Measurements from ENCODE around the gene PDE11A.

Gene PDE11A

GRCh38 chr2:177587371-177587770 lies 485.2 kb downstream of the PDE11A start:
- no peaks in the 10 kb centered on the region for H3K36me3 ChIP-seq
- DNase-seq: no peak
- H3K27ac ChIP-seq: no peak overlapping the region
- H3K27me3 ChIP-seq (ENCODE audit: insufficient read depth, low read depth, severe bottlenecking): no peaks in the 10 kb centered on the region
- no peak overlapping the region for H3K4me3 ChIP-seq (ENCODE audit: low read depth, low read length)
- no peaks in the 10 kb centered on the region for H3K9me3 ChIP-seq (ENCODE audit: severe bottlenecking)
- no peak for TF ChIP-seq CTCF (IDR thresholded peaks at IDR 0.05; ENCODE audit: low read depth, low read length)

GRCh38 chr2:177586154-177586553 lies 486.4 kb downstream of the PDE11A start:
- no peak for DNase-seq

GRCh38 chr2:177585234-177585863 lies 487.2 kb downstream of the PDE11A start:
- H3K36me3 ChIP-seq: no peaks in the 10 kb centered on the region
- no peaks in the 10 kb centered on the region for H3K27me3 ChIP-seq (ENCODE audit: insufficient read depth, low read depth, severe bottlenecking)
- H3K9me3 ChIP-seq (ENCODE audit: severe bottlenecking): peaks cover 4% of the 10 kb centered on the region
- no peak for TF ChIP-seq CTCF (IDR thresholded peaks at IDR 0.05; ENCODE audit: low read depth, low read length)
- no peak overlapping the region for H3K4me3 ChIP-seq (ENCODE audit: low read depth, low read length)
- peak; percentile 11 for DNase-seq
- no peak overlapping the region for H3K27ac ChIP-seq

More at GRCh38 chr2:177586154-177586553, 486.4 kb downstream of the PDE11A start:
- H3K36me3 ChIP-seq: no peaks in the 10 kb centered on the region
- H3K27me3 ChIP-seq (ENCODE audit: insufficient read depth, low read depth, severe bottlenecking): no peaks in the 10 kb centered on the region
- no peak overlapping the region for H3K27ac ChIP-seq
- H3K4me3 ChIP-seq (ENCODE audit: low read depth, low read length): no peak overlapping the region
- no peak for TF ChIP-seq CTCF (IDR thresholded peaks at IDR 0.05; ENCODE audit: low read depth, low read length)
- peaks cover 4% of the 10 kb centered on the region for H3K9me3 ChIP-seq (ENCODE audit: severe bottlenecking)

- TF ChIP-seq CTCF (IDR thresholded peaks at IDR 0.05; ENCODE audit: low read depth, low read length): no peak
- H3K27me3 ChIP-seq (ENCODE audit: insufficient read depth, low read depth, severe bottlenecking): no peaks in the 10 kb centered on the region
- no peak for DNase-seq
- no peak overlapping the region for H3K27ac ChIP-seq
- no peaks in the 10 kb centered on the region for H3K36me3 ChIP-seq
- H3K9me3 ChIP-seq (ENCODE audit: severe bottlenecking): peaks cover 4% of the 10 kb centered on the region
- H3K4me3 ChIP-seq (ENCODE audit: low read depth, low read length): no peak overlapping the region
Observed at GRCh38 chr2:177584030-177584692, 488.4 kb downstream of the PDE11A start.

GRCh38 chr2:177582000-177582399 lies 490.6 kb downstream of the PDE11A start:
- H3K4me3 ChIP-seq (ENCODE audit: low read depth, low read length): no peak overlapping the region
- no peak overlapping the region for H3K27ac ChIP-seq
- no peaks in the 10 kb centered on the region for H3K27me3 ChIP-seq (ENCODE audit: insufficient read depth, low read depth, severe bottlenecking)
- peaks cover 4% of the 10 kb centered on the region for H3K9me3 ChIP-seq (ENCODE audit: severe bottlenecking)
- H3K36me3 ChIP-seq: no peaks in the 10 kb centered on the region
- no peak for DNase-seq
- TF ChIP-seq CTCF (IDR thresholded peaks at IDR 0.05; ENCODE audit: low read depth, low read length): no peak

Data from WERI-Rb-1 (cell line).